Neural cell (in vitro differentiated cells): ENCODE results near the gene DDX1. TPM values are rescaled to one million over a fixed set of nuclear protein-coding genes. Genes with fewer than 3 reads are reported as not detected.

Source experiments
- H2AFZ ChIP-seq: fragments of 200-600, 300-800 bp; sonication (generic), shearing (Covaris generic); 2 replicates; pipeline ENCODE4 v1.6.0; 2014; ENCODE audit warnings: low read depth, mild to moderate bottlenecking, antibody characterized with exemption, low read length, moderate library complexity
- H3F3A ChIP-seq: fragments of 200-600 bp; shearing (Covaris generic); 2 replicates; pipeline ENCODE4 v1.6.1; 2016; ENCODE audit warnings: mild to moderate bottlenecking, moderate library complexity, mixed read lengths, antibody characterized with exemption, low read length; ENCODE audit not compliant: insufficient read depth, poor library complexity, severe bottlenecking
- H3K27ac ChIP-seq: fragments of 200-600, 300-800 bp; sonication (generic), shearing (Covaris generic); 2 replicates; pipeline ENCODE4 v1.5.1; 2014; ENCODE audit warnings: mild to moderate bottlenecking, low read length, moderate library complexity
- H3K27me3 ChIP-seq: fragments of 300-800, 200-600 bp; sonication (generic), shearing (Covaris generic); 2 replicates; pipeline ENCODE4 v1.6.0; 2014; ENCODE audit warnings: mild to moderate bottlenecking, low read depth, low read length, moderate library complexity; ENCODE audit not compliant: insufficient read depth
- H3K36me3 ChIP-seq: fragments of 300-800, 200-600 bp; sonication (generic), shearing (Covaris generic); 2 replicates; pipeline ENCODE4 v1.5.1; 2014; ENCODE audit warnings: mild to moderate bottlenecking, antibody characterized with exemption, low read length, moderate library complexity; ENCODE audit not compliant: insufficient read depth
- H3K4me2 ChIP-seq: fragments of 300-800, 200-600 bp; sonication (generic), shearing (Covaris generic); 2 replicates; pipeline ENCODE4 v1.6.0; 2014; ENCODE audit warnings: mild to moderate bottlenecking, low read length
- H3K4me3 ChIP-seq: fragments of 300-800, 200-600 bp; sonication (generic), shearing (Covaris generic); 2 replicates; pipeline ENCODE4 v1.5.1; 2014; ENCODE audit warnings: mild to moderate bottlenecking, low read length, moderate library complexity
- H3K79me2 ChIP-seq: fragments of 200-600 bp; shearing (Covaris generic); replicated peaks from 2 replicates; pipeline ENCODE4 v1.6.0; 2014; ENCODE audit warnings: mild to moderate bottlenecking, low read length, moderate library complexity; ENCODE audit not compliant: insufficient read depth
- H3K9ac ChIP-seq: fragments of 300-800, 200-600 bp; sonication (generic), shearing (Covaris generic); 2 replicates; pipeline ENCODE4 v1.6.1; 2016; ENCODE audit warnings: mild to moderate bottlenecking, low read length, mixed read lengths
- H3K9me2 ChIP-seq: fragments of 200-600 bp; shearing (Covaris generic); 2 replicates; pipeline ENCODE4 v1.6.1; 2016; ENCODE audit warnings: mild to moderate bottlenecking, low read length, mixed read lengths; ENCODE audit not compliant: insufficient read depth
- H3K9me3 ChIP-seq: fragments of 200-600, 300-800 bp; sonication (generic), shearing (Covaris generic); 2 replicates; pipeline ENCODE4 v1.6.1; 2016; ENCODE audit warnings: mild to moderate bottlenecking, mixed run types, low read length, moderate library complexity, mixed read lengths
- H4K20me1 ChIP-seq: fragments of 200-600 bp; shearing (Covaris generic); 2 replicates; pipeline ENCODE4 v1.6.1; 2016; ENCODE audit warnings: mild to moderate bottlenecking, mixed run types; ENCODE audit not compliant: insufficient read depth
- EP300 ChIP-seq: fragments of 450-650 bp; conservative IDR thresholded peaks from 2 replicates; pipeline ENCODE4 v1.6.1; 2014; ENCODE audit warnings: antibody characterized with exemption, mild to moderate bottlenecking, moderate library complexity; ENCODE audit not compliant: poor library complexity, severe bottlenecking
- EZH2 ChIP-seq: fragments of 200-600, 300-800 bp; shearing (Covaris generic), sonication (generic); IDR thresholded peaks from 2 replicates; pipeline ENCODE4 v1.6.1; 2014; ENCODE audit warnings: antibody characterized with exemption, low read length, borderline replicate concordance, mild to moderate bottlenecking; ENCODE audit not compliant: insufficient read depth, poor library complexity, severe bottlenecking
- MXI1 ChIP-seq: fragments of 450-650 bp; conservative IDR thresholded peaks from 2 replicates; pipeline ENCODE4 v1.6.1; 2014; ENCODE audit warnings: antibody characterized with exemption, mild to moderate bottlenecking; ENCODE audit not compliant: poor library complexity, severe bottlenecking
- POLR2AphosphoS5 ChIP-seq: IDR thresholded peaks from 2 replicates; pipeline ENCODE4 v1.6.1; 2012
- RAD21 ChIP-seq: fragments of 450-650 bp; conservative IDR thresholded peaks from 2 replicates; pipeline ENCODE4 v1.6.1; 2014; ENCODE audit warnings: antibody characterized with exemption, mild to moderate bottlenecking, moderate library complexity
- SMC3 ChIP-seq: fragments of 450-650 bp; conservative IDR thresholded peaks from 2 replicates; pipeline ENCODE4 v1.6.1; 2014; ENCODE audit warnings: antibody characterized with exemption, mild to moderate bottlenecking, moderate library complexity; ENCODE audit not compliant: poor library complexity
- TAF1 ChIP-seq: IDR thresholded peaks from 2 replicates; pipeline ENCODE4 v1.6.1; 2012; ENCODE audit warnings: low read depth
- polyA plus RNA-seq: library from polyadenylated mRNA; depleted of rRNA; stranded (reverse); fragments of >200 nt; gene quantifications from 2 replicates; pipeline ENCODE4 v1.2.3, GENCODE V29; 2014
- TF ChIP-seq, protein P1 (sequence below): IDR thresholded peaks from 2 replicates; pipeline ENCODE4 v1.6.1; 2012; ENCODE audit warnings: borderline replicate concordance
- TF ChIP-seq, protein P2 (sequence below): fragments of 450-650 bp; IDR thresholded peaks from 2 replicates; pipeline ENCODE4 v1.5.1; 2014; ENCODE audit warnings: antibody characterized with exemption, mild to moderate bottlenecking, moderate library complexity; ENCODE audit not compliant: poor library complexity, severe bottlenecking

DDX1 gene
- polyA plus RNA-seq, 1 donor from 2014 or later, result 159 TPM

DNA sequence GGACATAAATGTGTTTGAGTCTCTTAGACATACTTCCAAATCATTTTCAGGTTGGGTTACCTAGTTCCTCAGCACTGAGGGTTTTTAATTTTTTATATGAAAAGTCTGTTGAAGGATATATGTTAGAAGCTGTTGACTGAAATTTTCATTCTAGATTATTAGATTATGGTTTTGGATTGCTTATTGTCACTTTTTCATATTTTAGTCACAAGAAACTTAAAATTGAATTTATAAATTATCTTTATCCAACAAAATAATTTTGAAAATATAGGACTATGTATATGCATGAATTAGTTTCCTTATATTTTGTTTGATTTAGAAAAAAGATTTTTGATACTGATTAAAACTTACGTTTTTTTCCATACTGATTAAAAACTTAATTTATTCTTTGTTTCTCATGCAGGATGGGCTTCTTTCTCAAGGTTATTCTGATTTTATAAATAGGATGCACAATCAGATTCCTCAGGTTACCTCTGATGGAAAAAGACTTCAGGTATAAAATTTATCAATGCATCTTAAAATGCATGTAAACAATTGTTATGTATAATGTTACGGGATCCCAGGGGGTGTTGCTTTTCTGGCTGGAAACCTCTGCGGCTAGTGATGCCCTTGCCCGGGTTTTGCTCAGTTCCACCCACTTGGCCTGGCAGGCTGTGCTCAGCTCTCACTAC, 26.2 kb downstream of the DDX1 start:
- H3F3A ChIP-seq, result no peaks in the 10 kb centered on the region
- no peaks in the 10 kb centered on the region for H3K79me2 ChIP-seq
- H2AFZ ChIP-seq, result no peak overlapping the region
- H3K36me3 ChIP-seq, result peaks cover 29% of the 10 kb centered on the region
- H3K9ac ChIP-seq, result no peak overlapping the region
- H3K27ac ChIP-seq, result no peak overlapping the region
- no peak overlapping the region for H3K4me2 ChIP-seq
- TF ChIP-seq POLR2AphosphoS5, result no peak
- TF ChIP-seq, protein P1, sequence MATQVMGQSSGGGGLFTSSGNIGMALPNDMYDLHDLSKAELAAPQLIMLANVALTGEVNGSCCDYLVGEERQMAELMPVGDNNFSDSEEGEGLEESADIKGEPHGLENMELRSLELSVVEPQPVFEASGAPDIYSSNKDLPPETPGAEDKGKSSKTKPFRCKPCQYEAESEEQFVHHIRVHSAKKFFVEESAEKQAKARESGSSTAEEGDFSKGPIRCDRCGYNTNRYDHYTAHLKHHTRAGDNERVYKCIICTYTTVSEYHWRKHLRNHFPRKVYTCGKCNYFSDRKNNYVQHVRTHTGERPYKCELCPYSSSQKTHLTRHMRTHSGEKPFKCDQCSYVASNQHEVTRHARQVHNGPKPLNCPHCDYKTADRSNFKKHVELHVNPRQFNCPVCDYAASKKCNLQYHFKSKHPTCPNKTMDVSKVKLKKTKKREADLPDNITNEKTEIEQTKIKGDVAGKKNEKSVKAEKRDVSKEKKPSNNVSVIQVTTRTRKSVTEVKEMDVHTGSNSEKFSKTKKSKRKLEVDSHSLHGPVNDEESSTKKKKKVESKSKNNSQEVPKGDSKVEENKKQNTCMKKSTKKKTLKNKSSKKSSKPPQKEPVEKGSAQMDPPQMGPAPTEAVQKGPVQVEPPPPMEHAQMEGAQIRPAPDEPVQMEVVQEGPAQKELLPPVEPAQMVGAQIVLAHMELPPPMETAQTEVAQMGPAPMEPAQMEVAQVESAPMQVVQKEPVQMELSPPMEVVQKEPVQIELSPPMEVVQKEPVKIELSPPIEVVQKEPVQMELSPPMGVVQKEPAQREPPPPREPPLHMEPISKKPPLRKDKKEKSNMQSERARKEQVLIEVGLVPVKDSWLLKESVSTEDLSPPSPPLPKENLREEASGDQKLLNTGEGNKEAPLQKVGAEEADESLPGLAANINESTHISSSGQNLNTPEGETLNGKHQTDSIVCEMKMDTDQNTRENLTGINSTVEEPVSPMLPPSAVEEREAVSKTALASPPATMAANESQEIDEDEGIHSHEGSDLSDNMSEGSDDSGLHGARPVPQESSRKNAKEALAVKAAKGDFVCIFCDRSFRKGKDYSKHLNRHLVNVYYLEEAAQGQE, result no peak
- no peak for TF ChIP-seq MXI1
- no peak for TF ChIP-seq TAF1
- no peak for TF ChIP-seq EP300
- TF ChIP-seq EZH2, result no peak
- TF ChIP-seq, protein P2, sequence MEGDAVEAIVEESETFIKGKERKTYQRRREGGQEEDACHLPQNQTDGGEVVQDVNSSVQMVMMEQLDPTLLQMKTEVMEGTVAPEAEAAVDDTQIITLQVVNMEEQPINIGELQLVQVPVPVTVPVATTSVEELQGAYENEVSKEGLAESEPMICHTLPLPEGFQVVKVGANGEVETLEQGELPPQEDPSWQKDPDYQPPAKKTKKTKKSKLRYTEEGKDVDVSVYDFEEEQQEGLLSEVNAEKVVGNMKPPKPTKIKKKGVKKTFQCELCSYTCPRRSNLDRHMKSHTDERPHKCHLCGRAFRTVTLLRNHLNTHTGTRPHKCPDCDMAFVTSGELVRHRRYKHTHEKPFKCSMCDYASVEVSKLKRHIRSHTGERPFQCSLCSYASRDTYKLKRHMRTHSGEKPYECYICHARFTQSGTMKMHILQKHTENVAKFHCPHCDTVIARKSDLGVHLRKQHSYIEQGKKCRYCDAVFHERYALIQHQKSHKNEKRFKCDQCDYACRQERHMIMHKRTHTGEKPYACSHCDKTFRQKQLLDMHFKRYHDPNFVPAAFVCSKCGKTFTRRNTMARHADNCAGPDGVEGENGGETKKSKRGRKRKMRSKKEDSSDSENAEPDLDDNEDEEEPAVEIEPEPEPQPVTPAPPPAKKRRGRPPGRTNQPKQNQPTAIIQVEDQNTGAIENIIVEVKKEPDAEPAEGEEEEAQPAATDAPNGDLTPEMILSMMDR, result no peak
- H3K9me2 ChIP-seq, result no peaks in the 10 kb centered on the region
- no peaks in the 10 kb centered on the region for H3K27me3 ChIP-seq
- no peak overlapping the region for H3K4me3 ChIP-seq
- no peaks in the 10 kb centered on the region for H3K9me3 ChIP-seq
- H4K20me1 ChIP-seq, result no peaks in the 10 kb centered on the region

DNA sequence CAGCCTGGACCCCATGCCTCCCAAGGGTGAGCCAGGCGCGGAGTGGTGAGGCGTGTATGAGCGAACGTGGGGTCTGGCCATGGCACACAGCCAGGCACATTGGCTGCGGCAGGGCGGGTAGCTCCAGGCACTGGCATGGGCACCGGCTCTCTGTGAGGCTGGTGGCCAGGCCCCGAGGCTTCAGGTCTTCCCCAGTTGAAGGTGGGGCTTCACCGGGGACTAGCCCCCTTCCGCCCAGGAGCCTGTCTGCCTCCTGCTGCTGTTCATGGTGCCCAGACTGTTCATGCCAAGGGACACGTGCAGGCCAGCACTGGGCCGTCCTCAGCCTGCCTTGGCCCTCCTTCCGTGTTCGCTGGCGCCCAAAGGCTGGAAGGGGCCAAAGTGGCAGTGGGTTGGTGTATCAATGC, 26.8 kb downstream of the DDX1 start:
- Histone ChIP-seq H3K36me3 (peaks cover 27% of the 10 kb centered on the region), H4K20me1 (no peaks in the 10 kb centered on the region), H3K27ac (no peak overlapping the region), H3K9me3 (no peaks in the 10 kb centered on the region), H3F3A (no peaks in the 10 kb centered on the region), H3K9me2 (no peaks in the 10 kb centered on the region), H3K9ac (no peak overlapping the region), H3K79me2 (no peaks in the 10 kb centered on the region), H2AFZ (no peak overlapping the region), H3K4me3 (no peak overlapping the region), H3K4me2 (no peak overlapping the region), H3K27me3 (no peaks in the 10 kb centered on the region)
- no peak for TF ChIP-seq TAF1

DNA sequence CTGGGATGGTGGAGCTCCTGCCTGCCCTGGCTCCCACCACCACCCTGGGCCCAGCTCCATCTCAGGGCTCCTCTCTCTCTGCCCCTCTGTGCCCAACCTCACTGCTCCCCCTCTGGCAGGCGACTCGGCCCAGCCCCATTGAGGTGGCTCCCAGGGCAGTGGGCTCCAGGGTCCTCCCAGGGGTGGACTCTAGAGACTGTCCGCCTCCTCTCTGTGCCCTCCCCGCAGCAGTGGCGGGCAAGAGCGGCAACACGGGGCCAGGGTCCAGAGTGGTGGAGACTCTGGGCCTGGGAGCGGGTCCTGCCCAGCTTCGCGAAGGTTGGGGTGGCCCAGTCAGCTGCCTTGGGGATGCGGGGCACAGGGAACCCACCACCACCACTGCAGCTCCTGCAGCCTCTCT, 27.4 kb downstream of the DDX1 start:
- Histone ChIP-seq H2AFZ (no peak overlapping the region), H3K36me3 (peaks cover 24% of the 10 kb centered on the region), H4K20me1 (no peaks in the 10 kb centered on the region), H3K27me3 (no peaks in the 10 kb centered on the region), H3K4me3 (no peak overlapping the region), H3K27ac (no peak overlapping the region), H3K79me2 (no peaks in the 10 kb centered on the region), H3K9me3 (no peaks in the 10 kb centered on the region), H3K9me2 (no peaks in the 10 kb centered on the region), H3K9ac (no peak overlapping the region), H3F3A (no peaks in the 10 kb centered on the region), H3K4me2 (no peak overlapping the region)
- TF ChIP-seq, protein P2, result no peak
- TF ChIP-seq POLR2AphosphoS5, result no peak
- no peak for TF ChIP-seq EZH2
- no peak for TF ChIP-seq MXI1
- no peak for TF ChIP-seq TAF1
- TF ChIP-seq SMC3, result no peak
- TF ChIP-seq EP300, result no peak
- TF ChIP-seq RAD21, result no peak
- TF ChIP-seq, protein P1, result no peak
